Hepatocyte (in vitro differentiated cells): Measurements from ENCODE around the gene GOLGA2. TPM values are rescaled to one million over a fixed set of nuclear protein-coding genes. Genes with fewer than 3 reads are reported as not detected.

ENCODE experiments used
- DNase-seq: peaks from one replicate; pipeline ENCODE4 v3.0.0-alpha.2; 2016; ENCODE audit warnings: low spot score
- H2AFZ ChIP-seq: fragments of 200-600 bp; sonication (generic); 2 replicates; pipeline ENCODE4 v1.6.0; 2016; ENCODE audit warnings: antibody characterized with exemption, mild to moderate bottlenecking
- H3K27ac ChIP-seq: fragments of 200-600 bp; sonication (generic); 2 replicates; pipeline ENCODE4 v1.5.1; 2016; ENCODE audit warnings: mild to moderate bottlenecking
- H3K27me3 ChIP-seq: fragments of 200-600 bp; sonication (generic); 2 replicates; pipeline ENCODE4 v1.6.1; 2016
- H3K36me3 ChIP-seq: fragments of 200-600 bp; sonication (generic); replicated peaks from 2 replicates; pipeline ENCODE4 v1.5.1; 2016; ENCODE audit warnings: low read depth; ENCODE audit not compliant: insufficient read depth
- H3K4me1 ChIP-seq: fragments of 200-600 bp; sonication (generic); 2 replicates; pipeline ENCODE4 v1.5.1; 2016; ENCODE audit warnings: mild to moderate bottlenecking, moderate library complexity; ENCODE audit not compliant: insufficient read depth
- H3K4me2 ChIP-seq: fragments of 200-600 bp; sonication (generic); 2 replicates; pipeline ENCODE4 v1.6.0; 2016
- H3K4me3 ChIP-seq: fragments of 200-600 bp; sonication (generic); 2 replicates; pipeline ENCODE4 v1.5.1; 2016; ENCODE audit warnings: mild to moderate bottlenecking
- H3K79me2 ChIP-seq: fragments of 200-600 bp; sonication (generic); 2 replicates; pipeline ENCODE4 v1.6.0; 2017; ENCODE audit warnings: mild to moderate bottlenecking
- H3K9me2 ChIP-seq: fragments of 200-600 bp; sonication (generic); replicated peaks from 2 replicates; pipeline ENCODE4 v1.6.0; 2017; ENCODE audit warnings: mild to moderate bottlenecking; ENCODE audit not compliant: insufficient read depth
- H3K9me3 ChIP-seq: fragments of 200-600 bp; sonication (generic); 2 replicates; pipeline ENCODE4 v1.5.1; 2016; ENCODE audit warnings: low read depth, mild to moderate bottlenecking
- H4K20me1 ChIP-seq: fragments of 200-600 bp; sonication (generic); 2 replicates; pipeline ENCODE4 v1.6.0; 2016; ENCODE audit warnings: mild to moderate bottlenecking; ENCODE audit not compliant: insufficient read depth, poor library complexity, severe bottlenecking
- CTCF ChIP-seq: fragments of 200-600 bp; sonication (generic); IDR thresholded peaks from 2 replicates; pipeline ENCODE4 v1.5.1; 2016; ENCODE audit warnings: antibody characterized with exemption, mild to moderate bottlenecking; ENCODE audit not compliant: poor library complexity
- EZH2 ChIP-seq: fragments of 200-600 bp; sonication (generic); IDR thresholded peaks from 2 replicates; pipeline ENCODE4 v1.6.1; 2016; ENCODE audit warnings: antibody characterized with exemption, mild to moderate bottlenecking, borderline replicate concordance
- EZH2phosphoT487 ChIP-seq: fragments of 200-600 bp; sonication (generic); IDR thresholded peaks from one replicate; pipeline ENCODE4 v1.6.1; 2018; ENCODE audit warnings: antibody characterized with exemption, mild to moderate bottlenecking, low read depth, moderate library complexity; ENCODE audit not compliant: unreplicated experiment, severe bottlenecking
- WGBS: methylation state at CpG from one replicate; pipeline ENCODE4 v1.1.6; 2016; ENCODE audit warnings: low lambda C conversion rate; ENCODE audit errors: missing lambda C conversion rate; 5-methylcytosine and 5-hydroxymethylcytosine counted together
- polyA plus RNA-seq: library from polyadenylated mRNA; unstranded; fragments of >200 nt; fragmentation: Nextera tagmentation; extraction: Ambion mirVana; gene quantifications from 2 replicates; pipeline ENCODE4 v1.2.1, GENCODE V29; 2016
- total RNA-seq: library from RNA; depleted of rRNA; stranded (reverse); fragments of >200 nt; gene quantifications from 2 replicates; pipeline ENCODE4 v1.2.3, GENCODE V29; 2014

Gene GOLGA2
- total and polyA plus RNA-seq, 2 experiments from 2014 or later, result 37.6 to 79.9 TPM

GRCh38 chr9:128252317-128253139, 23.3 kb downstream of the GOLGA2 start:
- H3K9me3 ChIP-seq, result no peaks in the 10 kb centered on the region
- no peaks in the 10 kb centered on the region for H3K27me3 ChIP-seq
- WGBS, result 93% methylated on average over 15 of the region's 25 CpGs
- no peak overlapping the region for H3K4me3 ChIP-seq
- DNase-seq, result no peak
- H3K9me2 ChIP-seq, result no peaks in the 10 kb centered on the region
- H4K20me1 ChIP-seq, result no peaks in the 10 kb centered on the region
- no peak for TF ChIP-seq CTCF
- no peak for TF ChIP-seq EZH2
- TF ChIP-seq EZH2phosphoT487, result no peak
- no peak overlapping the region for H2AFZ ChIP-seq
- H3K4me2 ChIP-seq, result no peak overlapping the region
- no peaks in the 10 kb centered on the region for H3K79me2 ChIP-seq
- no peaks in the 10 kb centered on the region for H3K36me3 ChIP-seq
- H3K27ac ChIP-seq, result no peak overlapping the region
- H3K4me1 ChIP-seq, result no peaks in the 10 kb centered on the region

GRCh38 chr9:128251732-128252100, 24.1 kb downstream of the GOLGA2 start:
- 85% methylated on average over 3 of the region's 3 CpGs for WGBS
- Histone ChIP-seq H3K36me3 (no peaks in the 10 kb centered on the region), H3K9me3 (no peaks in the 10 kb centered on the region)

GRCh38 chr9:128250839-128251731, 24.7 kb downstream of the GOLGA2 start:
- Histone ChIP-seq H3K27ac (no peak overlapping the region), H3K4me1 (peaks cover 5% of the 10 kb centered on the region), H4K20me1 (no peaks in the 10 kb centered on the region), H3K79me2 (no peaks in the 10 kb centered on the region), H2AFZ (no peak overlapping the region), H3K27me3 (no peaks in the 10 kb centered on the region), H3K9me3 (no peaks in the 10 kb centered on the region), H3K36me3 (no peaks in the 10 kb centered on the region), H3K4me3 (no peak overlapping the region), H3K9me2 (no peaks in the 10 kb centered on the region), H3K4me2 (peak overlapping the region; percentile 82)
- no peak for DNase-seq
- 56% methylated on average over 26 of the region's 43 CpGs for WGBS
- no peak for TF ChIP-seq CTCF
- TF ChIP-seq EZH2phosphoT487, result no peak
- no peak for TF ChIP-seq EZH2

More at GRCh38 chr9:128251732-128252100, 24.1 kb downstream of the GOLGA2 start:
- Histone ChIP-seq H4K20me1 (no peaks in the 10 kb centered on the region), H3K27me3 (no peaks in the 10 kb centered on the region), H3K9me2 (no peaks in the 10 kb centered on the region), H3K4me3 (no peak overlapping the region), H3K4me1 (no peaks in the 10 kb centered on the region), H3K27ac (no peak overlapping the region), H3K79me2 (no peaks in the 10 kb centered on the region), H3K4me2 (no peak overlapping the region), H2AFZ (no peak overlapping the region)
- DNase-seq, result no peak
- TF ChIP-seq CTCF (no peak), EZH2phosphoT487 (no peak), EZH2 (no peak)
